ENCODE measurements around the gene SEMA4B. TPM values are rescaled to one million over a fixed set of nuclear protein-coding genes. Genes with fewer than 3 reads are reported as not detected.
A peak's percentile ranks its signal among the peaks of the same experiment; 100 is the strongest.

The SEMA4B gene
- total and polyA plus RNA-seq, 9 of the 15 experiments (the other 6 are each of a cell fraction or from before 2014, with no cell fraction given) = 1.3 to 33.6 (median 11.0) TPM

DNA sequence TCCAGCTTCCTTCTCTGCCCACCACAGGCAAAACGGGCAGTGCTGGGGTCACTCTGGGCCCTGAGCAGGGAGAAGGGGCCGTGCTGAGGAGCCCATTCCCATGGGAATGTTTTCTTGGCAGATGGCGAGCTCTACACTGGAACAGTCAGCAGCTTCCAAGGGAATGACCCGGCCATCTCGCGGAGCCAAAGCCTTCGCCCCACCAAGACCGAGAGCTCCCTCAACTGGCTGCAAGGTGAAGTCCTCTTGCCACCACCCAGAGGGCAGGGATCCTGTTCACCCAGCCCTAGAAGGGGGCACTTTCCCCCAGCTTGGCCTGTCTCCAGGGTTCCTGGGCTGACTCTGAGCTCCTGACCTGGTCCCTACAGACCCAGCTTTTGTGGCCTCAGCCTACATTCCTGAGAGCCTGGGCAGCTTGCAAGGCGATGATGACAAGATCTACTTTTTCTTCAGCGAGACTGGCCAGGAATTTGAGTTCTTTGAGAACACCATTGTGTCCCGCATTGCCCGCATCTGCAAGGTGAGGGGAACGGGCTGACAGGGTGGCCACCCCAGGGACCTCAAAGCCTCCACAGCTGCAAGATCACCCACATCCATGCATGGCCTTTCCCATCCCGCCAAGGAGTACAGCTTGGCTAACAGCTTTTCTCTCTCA is 20.2 kb downstream of the SEMA4B start (continued):
- no peak for TF ChIP-seq ZNF384 (IDR thresholded peaks at IDR 0.05; ENCODE audit: low read depth, low read length)
- TF ChIP-seq KLF6 (CRISPR knock-in tag; IDR thresholded peaks at IDR 0.05; ENCODE audit: borderline replicate concordance) = no peak
- no peak for TF ChIP-seq ZNF695 (CRISPR knock-in tag; IDR thresholded peaks at IDR 0.05)
- TF ChIP-seq REST (IDR thresholded peaks at IDR 0.05; ENCODE audit: borderline replicate concordance) = peak; percentile 66
- no peak for TF ChIP-seq REST (CRISPR knock-in tag; IDR thresholded peaks at IDR 0.05; ENCODE audit: low read depth)
- no peak for TF ChIP-seq LCOR (CRISPR knock-in tag; IDR thresholded peaks at IDR 0.05)
- peak in 1 of 3 experiments; percentile 27 for TF ChIP-seq YY1 (IDR thresholded peaks at IDR 0.05; ENCODE audit: borderline replicate concordance in 1 of 3, control insufficient read depth in 1 of 3, extremely low read depth in 1 of 3, insufficient read depth in 3 of 3, insufficient read length in 1 of 3, insufficient replicate concordance in 2 of 3, low read depth in 1 of 3, low read length in 2 of 3)
- TF ChIP-seq MXI1 (IDR thresholded peaks at IDR 0.05; ENCODE audit: low read depth, low read length) = no peak
- no peak for TF ChIP-seq CEBPZ (IDR thresholded peaks at IDR 0.05; ENCODE audit: borderline replicate concordance, low read depth, low read length)
- TF ChIP-seq, protein P1, sequence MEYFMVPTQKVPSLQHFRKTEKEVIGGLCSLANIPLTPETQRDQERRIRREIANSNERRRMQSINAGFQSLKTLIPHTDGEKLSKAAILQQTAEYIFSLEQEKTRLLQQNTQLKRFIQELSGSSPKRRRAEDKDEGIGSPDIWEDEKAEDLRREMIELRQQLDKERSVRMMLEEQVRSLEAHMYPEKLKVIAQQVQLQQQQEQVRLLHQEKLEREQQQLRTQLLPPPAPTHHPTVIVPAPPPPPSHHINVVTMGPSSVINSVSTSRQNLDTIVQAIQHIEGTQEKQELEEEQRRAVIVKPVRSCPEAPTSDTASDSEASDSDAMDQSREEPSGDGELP (CRISPR knock-in tag; IDR thresholded peaks at IDR 0.05; ENCODE audit: borderline replicate concordance) = 0 out of 2 replicates have a peak, but pooled peaks have one; percentile 14
- TF ChIP-seq GABPB2 (CRISPR knock-in tag; conservative IDR thresholded peaks at IDR 0.05) = no peak
- no peak for TF ChIP-seq POLR2H (tag; IDR thresholded peaks at IDR 0.05; ENCODE audit: low read depth)
